Mesothelial cell of epicardium (in vitro differentiated cells): ENCODE measurements around the gene MDC1. TPM values are rescaled to one million over a fixed set of nuclear protein-coding genes. Genes with fewer than 3 reads are reported as not detected.

Experiments
- DNase-seq, 2 experiments: peaks; one replicate each; pipeline ENCODE4 v3.0.0; 2021; ENCODE audit warnings: low spot score in 2 of 2; ENCODE audit not compliant: unreplicated experiment in 2 of 2
- H3K27ac Mint-ChIP-seq: 2 replicates; pipeline ENCODE4 v1.8.0; 2021; ENCODE audit warnings: mixed read lengths
- H3K27me3 Mint-ChIP-seq: 2 replicates; pipeline ENCODE4 v1.8.0; 2021; ENCODE audit warnings: low read depth, mixed read lengths
- H3K36me3 Mint-ChIP-seq: 2 replicates; pipeline ENCODE4 v1.8.0; 2021; ENCODE audit warnings: mixed read lengths
- H3K4me1 Mint-ChIP-seq: 2 replicates; pipeline ENCODE4 v1.8.0; 2021; ENCODE audit warnings: mixed read lengths
- H3K4me3 Mint-ChIP-seq: 2 replicates; pipeline ENCODE4 v1.8.0; 2021; ENCODE audit warnings: mild to moderate bottlenecking, moderate library complexity, mixed read lengths
- H3K9me3 Mint-ChIP-seq: 2 replicates; pipeline ENCODE4 v1.8.0; 2021; ENCODE audit warnings: mixed read lengths
- total RNA-seq: library from RNA; stranded (reverse); gene quantifications from 3 replicates; pipeline ENCODE4 v1.2.1, GENCODE V29; 2021
- TF ChIP-seq, protein P1 (sequence below): fragments of 200-600 bp; sonication (generic); IDR thresholded peaks from one replicate; pipeline ENCODE4 v1.5.0; 2021; ENCODE audit warnings: antibody characterized with exemption; ENCODE audit not compliant: unreplicated experiment

Gene MDC1
- total RNA-seq, 1 donor from 2014 or later, result 51.9 TPM

DNA sequence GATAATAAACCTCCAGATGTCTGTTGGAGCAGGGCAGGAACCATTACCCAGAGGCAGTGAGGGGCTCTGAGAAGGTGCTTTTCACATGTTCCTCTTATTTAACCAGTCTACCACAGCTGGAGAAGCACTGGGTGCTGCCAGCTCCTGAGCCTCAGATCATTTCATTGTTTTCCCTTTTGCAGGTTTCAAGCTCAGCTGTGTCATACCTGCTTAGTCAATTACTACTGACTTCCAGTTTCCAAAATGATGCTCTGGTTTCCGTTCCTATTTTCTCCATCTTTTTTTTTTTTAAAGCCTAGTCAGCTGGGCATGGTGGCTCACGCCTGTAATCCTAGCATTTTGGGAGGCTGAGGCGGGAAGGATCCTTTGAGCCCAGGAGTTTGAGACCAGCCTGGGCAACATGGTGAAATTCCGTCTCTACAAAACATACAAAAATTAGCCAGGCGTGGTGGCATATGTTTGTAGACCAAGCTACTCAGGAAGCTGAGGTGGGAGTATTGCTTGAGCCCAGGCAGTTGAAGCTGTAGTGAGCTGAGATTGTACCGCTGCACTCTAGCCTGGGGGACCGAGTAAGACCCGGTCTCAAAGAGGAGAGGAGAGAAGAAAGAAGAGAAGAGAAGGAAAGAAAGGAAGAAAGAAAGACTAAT is 18.7 kb upstream of the MDC1 start:
- DNase-seq, result no peak
- no peak overlapping the region for H3K4me3 Mint-ChIP-seq
- H3K27ac Mint-ChIP-seq, result peak overlapping the region; percentile 19
- H3K9me3 Mint-ChIP-seq, result no peaks in the 10 kb centered on the region
- H3K27me3 Mint-ChIP-seq, result no peaks in the 10 kb centered on the region
- peaks cover 19% of the 10 kb centered on the region for H3K4me1 Mint-ChIP-seq
- H3K36me3 Mint-ChIP-seq, result peaks cover 46% of the 10 kb centered on the region
- TF ChIP-seq, protein P1, sequence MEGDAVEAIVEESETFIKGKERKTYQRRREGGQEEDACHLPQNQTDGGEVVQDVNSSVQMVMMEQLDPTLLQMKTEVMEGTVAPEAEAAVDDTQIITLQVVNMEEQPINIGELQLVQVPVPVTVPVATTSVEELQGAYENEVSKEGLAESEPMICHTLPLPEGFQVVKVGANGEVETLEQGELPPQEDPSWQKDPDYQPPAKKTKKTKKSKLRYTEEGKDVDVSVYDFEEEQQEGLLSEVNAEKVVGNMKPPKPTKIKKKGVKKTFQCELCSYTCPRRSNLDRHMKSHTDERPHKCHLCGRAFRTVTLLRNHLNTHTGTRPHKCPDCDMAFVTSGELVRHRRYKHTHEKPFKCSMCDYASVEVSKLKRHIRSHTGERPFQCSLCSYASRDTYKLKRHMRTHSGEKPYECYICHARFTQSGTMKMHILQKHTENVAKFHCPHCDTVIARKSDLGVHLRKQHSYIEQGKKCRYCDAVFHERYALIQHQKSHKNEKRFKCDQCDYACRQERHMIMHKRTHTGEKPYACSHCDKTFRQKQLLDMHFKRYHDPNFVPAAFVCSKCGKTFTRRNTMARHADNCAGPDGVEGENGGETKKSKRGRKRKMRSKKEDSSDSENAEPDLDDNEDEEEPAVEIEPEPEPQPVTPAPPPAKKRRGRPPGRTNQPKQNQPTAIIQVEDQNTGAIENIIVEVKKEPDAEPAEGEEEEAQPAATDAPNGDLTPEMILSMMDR, result no peak

DNA sequence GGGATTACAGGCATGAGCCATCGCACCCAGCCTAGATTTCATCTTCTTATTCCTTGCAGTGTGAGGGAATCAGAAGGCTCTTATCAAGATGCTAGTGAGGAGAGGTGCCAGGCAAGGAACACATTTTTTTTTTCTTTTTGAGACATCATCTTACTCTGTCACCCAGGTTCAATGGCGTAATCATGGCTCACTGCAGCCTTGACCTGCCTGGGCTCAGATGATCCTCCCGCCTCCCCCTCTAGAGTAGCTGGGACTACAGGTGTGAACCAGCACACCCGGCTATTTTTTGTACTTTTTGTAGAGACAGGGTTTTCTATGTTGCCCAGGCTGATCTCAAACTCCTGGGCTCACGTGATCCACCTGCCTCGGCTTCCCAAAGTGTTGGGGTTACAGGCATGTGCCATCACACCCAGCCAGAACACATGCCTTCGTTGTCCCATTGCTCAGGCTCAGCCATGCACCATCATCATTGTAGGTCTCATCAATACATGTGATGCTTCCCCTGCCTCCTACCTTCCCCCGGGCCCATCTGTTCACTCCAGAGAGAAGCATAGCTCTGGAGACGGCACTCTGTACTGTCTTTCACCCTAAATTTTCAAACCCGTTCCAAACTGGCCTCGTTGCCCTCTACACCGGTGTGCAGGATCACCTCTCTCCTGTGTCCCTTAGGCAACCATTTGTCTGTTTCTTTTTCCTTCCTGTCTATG is 15.3 kb upstream of the MDC1 start:
- Mint-ChIP-seq H3K9me3 (no peaks in the 10 kb centered on the region), H3K36me3 (peaks cover 35% of the 10 kb centered on the region), H3K4me3 (no peak overlapping the region), H3K27ac (peak overlapping the region; percentile 21), H3K4me1 (peaks cover 7% of the 10 kb centered on the region), H3K27me3 (no peaks in the 10 kb centered on the region)
- TF ChIP-seq, protein P1, result no peak
- DNase-seq, result no peak

DNA sequence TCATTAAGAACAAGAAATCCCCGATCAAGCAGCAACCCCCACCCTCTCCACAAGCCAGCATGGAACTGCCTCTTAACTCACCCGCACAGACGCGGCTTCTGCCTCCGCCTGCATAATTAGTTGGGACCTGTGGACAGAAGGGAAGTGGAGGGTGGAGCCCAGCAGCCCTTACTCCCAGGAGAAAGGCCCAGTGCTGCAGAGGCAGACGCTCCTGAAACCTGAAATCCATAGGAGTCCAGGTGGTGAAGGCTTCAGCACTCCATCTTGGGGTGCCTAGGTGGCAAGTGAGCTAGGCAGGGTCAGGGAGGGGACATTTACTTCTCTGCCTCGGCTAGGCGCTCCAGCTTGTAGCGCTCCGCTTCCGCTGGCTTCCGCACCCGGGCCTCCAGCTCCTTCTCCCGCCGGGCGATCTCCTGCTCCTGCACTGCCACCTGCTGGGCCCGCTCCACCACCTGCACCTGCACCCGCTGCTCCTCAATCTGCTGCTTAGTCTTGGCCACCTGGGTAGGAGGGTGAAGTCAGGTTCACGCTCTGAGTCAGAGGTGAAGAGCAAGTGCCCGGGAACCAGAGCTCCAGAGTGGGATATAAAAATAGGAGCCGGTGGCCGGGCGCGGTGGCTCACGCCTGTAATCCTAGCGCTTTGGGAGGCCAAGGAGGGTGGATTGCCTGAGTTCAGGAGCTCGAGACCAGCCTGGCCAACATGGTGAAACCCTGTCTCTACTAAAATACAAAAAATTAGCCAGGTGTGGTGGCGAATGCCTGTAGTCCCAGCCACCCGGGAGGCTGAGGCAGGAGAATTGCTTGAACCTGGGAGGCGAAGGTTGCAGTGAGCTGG is 13.7 kb upstream of the MDC1 start:
- H3K36me3 Mint-ChIP-seq, result peaks cover 27% of the 10 kb centered on the region
- TF ChIP-seq, protein P1, result peak; percentile 63
- H3K27ac Mint-ChIP-seq, result no peak overlapping the region

DNA sequence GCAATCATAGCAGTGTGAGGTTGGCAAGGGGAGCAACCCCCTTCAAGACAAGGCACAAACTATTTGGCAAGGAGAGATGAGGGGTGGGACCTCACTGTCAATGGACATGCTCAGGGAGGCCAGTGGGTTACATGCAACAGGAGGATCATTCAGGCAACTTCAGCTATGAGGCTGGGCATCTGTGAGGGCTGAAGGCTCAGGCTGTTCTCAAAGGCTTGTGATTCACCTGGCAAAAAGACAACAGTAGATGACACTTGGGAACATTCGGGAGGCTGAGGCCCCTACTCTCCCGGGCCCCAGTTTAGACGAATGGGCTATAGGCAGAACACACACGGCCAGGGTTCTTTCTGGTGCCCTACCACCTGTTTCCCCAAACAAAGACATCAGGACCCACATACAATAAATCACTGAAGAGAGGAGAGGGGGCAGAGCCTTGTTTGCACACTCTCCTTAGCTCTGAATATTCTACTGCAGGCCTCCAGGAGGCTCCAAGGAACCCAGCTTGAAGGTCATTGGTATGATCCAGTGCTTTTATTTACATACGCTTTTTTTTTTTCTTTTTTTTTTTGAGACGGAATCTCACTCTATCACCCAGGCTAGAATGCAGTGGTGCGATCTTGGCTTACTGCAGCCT is 11.0 kb upstream of the MDC1 start:
- Mint-ChIP-seq H3K27ac (peak overlapping the region; percentile 7), H3K9me3 (no peaks in the 10 kb centered on the region), H3K36me3 (peaks cover 34% of the 10 kb centered on the region), H3K4me1 (peaks cover 25% of the 10 kb centered on the region), H3K27me3 (no peaks in the 10 kb centered on the region), H3K4me3 (no peak overlapping the region)
- DNase-seq, result no peak
- TF ChIP-seq, protein P1, result no peak

More for the DNA sequence above, 13.7 kb upstream of the MDC1 start:
- Mint-ChIP-seq H3K4me1 (peaks cover 3% of the 10 kb centered on the region), H3K27me3 (no peaks in the 10 kb centered on the region), H3K9me3 (no peaks in the 10 kb centered on the region), H3K4me3 (no peak overlapping the region)
- peak; percentile 64 to 83 for DNase-seq
